Kidney (tissue), 14 donors: ENCODE measurements around the gene TNPO2. TPM values are rescaled to one million over a fixed set of nuclear protein-coding genes. Genes with fewer than 3 reads are reported as not detected.

ENCODE experiments used
- DNase-seq, 5 donors: peaks; one replicate each; pipeline ENCODE4 v3.0.0-alpha.2; 2013 to 2020
- FAIRE-seq: peaks from 2 replicates; lab custom pipeline; 2012; peaks lifted over from hg19 to GRCh38; lab: Jason Lieb, UNC
- H3K27ac ChIP-seq, 2 donors: one replicate each; pipeline ENCODE4 v1.7.0; 2013; ENCODE audit warnings: low read depth in 2 of 2, low read length in 2 of 2, inconsistent platforms in 1 of 2
- H3K27me3 ChIP-seq: one replicate; pipeline ENCODE4 v1.7.1; 2013; ENCODE audit warnings: low read length, inconsistent platforms; ENCODE audit not compliant: control insufficient read depth, insufficient read depth
- H3K36me3 ChIP-seq, 3 donors: one replicate each; pipeline versions ENCODE4 v1.7.0 to v1.7.1; 2013; ENCODE audit warnings: low read length in 3 of 3, control low read depth in 1 of 3, inconsistent platforms in 1 of 3; ENCODE audit not compliant: insufficient read depth in 3 of 3, control insufficient read depth in 2 of 3
- H3K4me1 ChIP-seq, 3 donors: one replicate each; pipeline versions ENCODE4 v1.7.0 to v1.7.1; 2013; ENCODE audit warnings: low read length in 3 of 3, inconsistent platforms in 1 of 3, low read depth in 1 of 3; ENCODE audit not compliant: control insufficient read depth in 2 of 3, insufficient read depth in 2 of 3
- H3K4me3 ChIP-seq, 3 donors: one replicate each; pipeline versions ENCODE4 v1.7.0 to v1.8.1; 2013; ENCODE audit warnings: low read length in 3 of 3, control low read depth in 1 of 3, inconsistent platforms in 1 of 3
- H3K9ac ChIP-seq, 3 donors: one replicate each; pipeline versions ENCODE4 v1.7.0 to v1.7.1; 2013; ENCODE audit warnings: low read length in 3 of 3, control low read depth in 1 of 3, inconsistent platforms in 1 of 3
- H3K9me3 ChIP-seq, 3 donors: one replicate each; pipeline versions ENCODE4 v1.7.0 to v1.7.1; 2013; ENCODE audit warnings: low read length in 3 of 3, control low read depth in 1 of 3, inconsistent platforms in 1 of 3; ENCODE audit not compliant: control insufficient read depth in 2 of 3, insufficient read depth in 1 of 3
- CTCF ChIP-seq: IDR thresholded peaks from 3 replicates; pipeline ENCODE4 v1.5.1; 2012; ENCODE audit warnings: mild to moderate bottlenecking, moderate library complexity, borderline replicate concordance; ENCODE audit not compliant: insufficient read depth; ENCODE audit errors: extremely low read depth
- intact Hi-C: fragments of 100-400 bp; cut with DNase I; formaldehyde crosslinking; loops from one replicate; pipeline ENCODE4 v1.11.1; 2022
- polyA plus RNA-seq: library from polyadenylated mRNA; stranded (reverse); fragments of 350-450 nt; fragmentation: Illumina TruSeq; extraction: RNeasy Lipid Tissue Mini Kit (QIAGEN cat#74804); gene quantifications from one replicate; pipeline ENCODE4 v1.2.3, GENCODE V29; 2014; ENCODE audit warnings: low read depth, low replicate concordance; ENCODE audit not compliant: insufficient read depth
- total RNA-seq: library from RNA; stranded (reverse); fragmentation: NEBNext Ultra II Directional; extraction: Animal tissue kit (Norgen Biotek cat#: 25700); gene quantifications from one replicate; pipeline ENCODE4 v1.2.1, GENCODE V29; 2021
- donor health status: control.
- donor health status: control.
- donor health status: control.
- donor health status: control.
- donor health status: control.
- donor health status: DM: yes; HTN: yes; CAD: no.
- donor health status: Normal renal cell carcinoma (clear cell type).

TNPO2 gene
- total and polyA plus RNA-seq, 2 donors from 2014 or later: 20.5 to 62.7 TPM

GRCh38 chr19:12676928-12677327 is 46.8 kb downstream of the TNPO2 start:
- no peak overlapping the region for H3K27ac ChIP-seq
- no peaks in the 10 kb centered on the region for H3K9me3 ChIP-seq
- peaks cover 13 to 44% (median 28%) of the 10 kb centered on the region in 3 donors for H3K36me3 ChIP-seq
- no peak overlapping the region for H3K9ac ChIP-seq
- DNase-seq (no peak), FAIRE-seq (no peak)
- H3K4me1 ChIP-seq: peaks cover 0 to 4% (median 0%) of the 10 kb centered on the region in 3 donors
- H3K27me3 ChIP-seq: no peaks in the 10 kb centered on the region
- no peak for TF ChIP-seq CTCF
- intact Hi-C loops: loop anchor here (10.0 kb wide), 1 partner anchor 118 kb away; the partner anchor contains the start of gene JUNB
- H3K4me3 ChIP-seq: no peak overlapping the region

- intact Hi-C loops: loop anchor here (10.0 kb wide), 1 partner anchor 118 kb away; the partner anchor contains the start of gene JUNB
- TF ChIP-seq CTCF: peak; percentile 79
- Histone ChIP-seq H3K4me1 (peaks cover 0 to 4% (median 0%) of the 10 kb centered on the region in 3 donors), H3K27me3 (no peaks in the 10 kb centered on the region), H3K9ac (no peak overlapping the region), H3K27ac (no peak overlapping the region), H3K9me3 (no peaks in the 10 kb centered on the region), H3K36me3 (peaks cover 13 to 44% (median 28%) of the 10 kb centered on the region in 3 donors), H3K4me3 (no peak overlapping the region)
- DNase-seq (peak; percentile 80 to 91 (median 86)), FAIRE-seq (no peak)
These were observed 47.3 kb downstream of the TNPO2 start for GRCh38 chr19:12676384-12676792.

- no peak overlapping the region for H3K27ac ChIP-seq
- DNase-seq: no peak
- H3K27me3 ChIP-seq: no peaks in the 10 kb centered on the region
- no peak overlapping the region for H3K9ac ChIP-seq
- intact Hi-C loops: loop anchor here (10.0 kb wide), 1 partner anchor 119 kb away; the partner anchor contains the start of gene JUNB
- no peak for FAIRE-seq
- TF ChIP-seq CTCF: no peak
- no peak overlapping the region for H3K4me3 ChIP-seq
- peaks cover 13 to 44% (median 28%) of the 10 kb centered on the region in 3 donors for H3K36me3 ChIP-seq
- H3K9me3 ChIP-seq: no peaks in the 10 kb centered on the region
- H3K4me1 ChIP-seq: peaks cover 0 to 4% (median 0%) of the 10 kb centered on the region in 3 donors
These were observed 47.8 kb downstream of the TNPO2 start for GRCh38 chr19:12675940-12676339.
